Activated T-cell treated with anti-CD3 and anti-CD28 coated beads, Interleukin-2, amount 50 U/mL, for 4 hours (primary cell): Measurements from ENCODE around the gene SPATA20. TPM values are rescaled to one million over a fixed set of nuclear protein-coding genes. Genes with fewer than 3 reads are reported as not detected.

Experiments
- ATAC-seq, 2 donors: fragments of 200-7000 bp; cut with Tn5 transposase; one replicate each; pipeline ENCODE4 v1.10.0; 2021
- DNase-seq: peaks from one replicate; pipeline ENCODE4 v3.0.0-alpha.2; 2020
- H3K27me3 Mint-ChIP-seq: one replicate; pipeline ENCODE4 v1.8.0; 2021; ENCODE audit warnings: low read depth, mixed read lengths
- H3K36me3 Mint-ChIP-seq: one replicate; pipeline ENCODE4 v1.8.0; 2022; ENCODE audit warnings: mixed read lengths; ENCODE audit not compliant: insufficient read depth
- H3K4me1 Mint-ChIP-seq: one replicate; pipeline ENCODE4 v1.8.0; 2021; ENCODE audit warnings: low read depth, mixed read lengths
- H3K4me3 Mint-ChIP-seq: one replicate; pipeline ENCODE4 v1.8.0; 2021; ENCODE audit warnings: mild to moderate bottlenecking, moderate library complexity, mixed read lengths
- H3K9me3 Mint-ChIP-seq: one replicate; pipeline ENCODE4 v1.8.0; 2021; ENCODE audit warnings: mixed read lengths
- total RNA-seq, 3 donors: library from RNA; stranded (reverse); gene quantifications; one replicate each; pipeline ENCODE4 v1.2.1, GENCODE V29; 2021

SPATA20 gene
- 10 to 100 TPM in 2 of 3 donors, 1 to 10 TPM in 1; 6.5 to 16.9 (median 13.5) TPM for total RNA-seq

GRCh38 chr17:50547035-50547735 is at the start of gene SPATA20:
Gene SPATA20 (plus strand): TSS chr17:50547174. CDS start chr17:50547209, 35 bp downstream.
- ATAC-seq (peak; percentile 88 to 89), DNase-seq (peak; percentile 77)
- H3K4me3 Mint-ChIP-seq = peak within 1 kb of the TSS; percentile 74
- H3K36me3 Mint-ChIP-seq = no peaks in the 10 kb centered on the region
- peaks cover 6% of the 10 kb centered on the region for H3K27me3 Mint-ChIP-seq
- peaks cover 19% of the 10 kb centered on the region for H3K4me1 Mint-ChIP-seq
- H3K9me3 Mint-ChIP-seq = no peaks in the 10 kb centered on the region

- H3K27me3 Mint-ChIP-seq = peaks cover 2% of the 10 kb centered on the region
- no peaks in the 10 kb centered on the region for H3K4me1 Mint-ChIP-seq
- no peaks in the 10 kb centered on the region for H3K36me3 Mint-ChIP-seq
- DNase-seq = no peak
- ATAC-seq = no peak
- no peaks in the 10 kb centered on the region for H3K9me3 Mint-ChIP-seq
- no peak overlapping the region for H3K4me3 Mint-ChIP-seq
Observed at GRCh38 chr17:50498021-50498874, 48.7 kb upstream of the SPATA20 start.

GRCh38 chr17:50499270-50499669 is 47.7 kb upstream of the SPATA20 start:
- ATAC-seq (no peak), DNase-seq (no peak)
- Mint-ChIP-seq H3K27me3 (peaks cover 2% of the 10 kb centered on the region), H3K4me1 (peaks cover 5% of the 10 kb centered on the region), H3K9me3 (no peaks in the 10 kb centered on the region), H3K36me3 (no peaks in the 10 kb centered on the region), H3K4me3 (no peak overlapping the region)

GRCh38 chr17:50499721-50500120 is 47.3 kb upstream of the SPATA20 start:
- H3K36me3 Mint-ChIP-seq = no peaks in the 10 kb centered on the region
- H3K4me1 Mint-ChIP-seq = peaks cover 8% of the 10 kb centered on the region
- no peaks in the 10 kb centered on the region for H3K9me3 Mint-ChIP-seq
- H3K27me3 Mint-ChIP-seq = peaks cover 2% of the 10 kb centered on the region
- H3K4me3 Mint-ChIP-seq = no peak overlapping the region
- ATAC-seq (no peak), DNase-seq (no peak)

GRCh38 chr17:50501054-50501453 is 45.9 kb upstream of the SPATA20 start:
- ATAC-seq (no peak), DNase-seq (no peak)
- H3K9me3 Mint-ChIP-seq = no peaks in the 10 kb centered on the region
- no peaks in the 10 kb centered on the region for H3K36me3 Mint-ChIP-seq
- H3K4me1 Mint-ChIP-seq = peaks cover 9% of the 10 kb centered on the region
- peaks cover 2% of the 10 kb centered on the region for H3K27me3 Mint-ChIP-seq
- H3K4me3 Mint-ChIP-seq = no peak overlapping the region

- Mint-ChIP-seq H3K4me3 (no peak overlapping the region), H3K4me1 (peaks cover 9% of the 10 kb centered on the region), H3K36me3 (no peaks in the 10 kb centered on the region), H3K9me3 (no peaks in the 10 kb centered on the region), H3K27me3 (peaks cover 2% of the 10 kb centered on the region)
- no peak for DNase-seq
- peak in 1 of 2 donors; percentile 27 for ATAC-seq
Observed at GRCh38 chr17:50502301-50502990, 44.5 kb upstream of the SPATA20 start.

GRCh38 chr17:50505591-50506130 is 41.3 kb upstream of the SPATA20 start:
- Mint-ChIP-seq H3K27me3 (no peaks in the 10 kb centered on the region), H3K36me3 (no peaks in the 10 kb centered on the region), H3K9me3 (no peaks in the 10 kb centered on the region), H3K4me3 (no peak overlapping the region), H3K4me1 (peaks cover 30% of the 10 kb centered on the region)
- ATAC-seq (no peak), DNase-seq (no peak)

- Mint-ChIP-seq H3K27me3 (no peaks in the 10 kb centered on the region), H3K9me3 (no peaks in the 10 kb centered on the region), H3K36me3 (no peaks in the 10 kb centered on the region), H3K4me1 (peaks cover 37% of the 10 kb centered on the region), H3K4me3 (no peak overlapping the region)
- DNase-seq (no peak), ATAC-seq (no peak)
Observed at GRCh38 chr17:50506298-50506697, 40.7 kb upstream of the SPATA20 start.

- ATAC-seq (peak; percentile 67 to 79), DNase-seq (peak; percentile 46)
- H3K27me3 Mint-ChIP-seq = no peaks in the 10 kb centered on the region
- H3K9me3 Mint-ChIP-seq = no peaks in the 10 kb centered on the region
- H3K4me3 Mint-ChIP-seq = peak within 1 kb of the TSS; percentile 86
- peaks cover 47% of the 10 kb centered on the region for H3K4me1 Mint-ChIP-seq
- no peaks in the 10 kb centered on the region for H3K36me3 Mint-ChIP-seq
Observed at GRCh38 chr17:50507871-50508572, 39.0 kb upstream of the SPATA20 start, which contains the start of gene MYCBPAP. Gene MYCBPAP (plus strand): TSS chr17:50508439. CDS start chr17:50508675, 236 bp downstream.

GRCh38 chr17:50508573-50509460 is 38.2 kb upstream of the SPATA20 start:
- no peak for ATAC-seq
- no peak for DNase-seq
- Mint-ChIP-seq H3K4me1 (peaks cover 44% of the 10 kb centered on the region), H3K36me3 (no peaks in the 10 kb centered on the region), H3K27me3 (no peaks in the 10 kb centered on the region), H3K9me3 (no peaks in the 10 kb centered on the region), H3K4me3 (peak overlapping the region; percentile 85)

- DNase-seq (no peak), ATAC-seq (peak; percentile 78 to 83)
- Mint-ChIP-seq H3K4me3 (peak overlapping the region; percentile 33), H3K36me3 (no peaks in the 10 kb centered on the region), H3K4me1 (peaks cover 38% of the 10 kb centered on the region), H3K9me3 (no peaks in the 10 kb centered on the region), H3K27me3 (no peaks in the 10 kb centered on the region)
Observed at GRCh38 chr17:50511058-50511457, 35.9 kb upstream of the SPATA20 start.

GRCh38 chr17:50513495-50513894 is 33.5 kb upstream of the SPATA20 start:
- Mint-ChIP-seq H3K36me3 (no peaks in the 10 kb centered on the region), H3K9me3 (no peaks in the 10 kb centered on the region), H3K4me1 (peaks cover 40% of the 10 kb centered on the region), H3K4me3 (no peak overlapping the region), H3K27me3 (no peaks in the 10 kb centered on the region)
- DNase-seq (no peak), ATAC-seq (no peak)

- H3K27me3 Mint-ChIP-seq = no peaks in the 10 kb centered on the region
- H3K4me3 Mint-ChIP-seq = no peak overlapping the region
- ATAC-seq = no peak
- H3K9me3 Mint-ChIP-seq = no peaks in the 10 kb centered on the region
- H3K4me1 Mint-ChIP-seq = peaks cover 33% of the 10 kb centered on the region
- H3K36me3 Mint-ChIP-seq = no peaks in the 10 kb centered on the region
- DNase-seq = no peak
Observed at GRCh38 chr17:50514388-50514787, 32.6 kb upstream of the SPATA20 start.
